Activated T-cell treated with anti-CD3 and anti-CD28 coated beads, Interleukin-2, amount 50 U/mL, for 24 hours (primary cell): ENCODE data around the gene KDM4D.
"Not testable (repeated sequence)": the region's sequence is repeated elsewhere in the genome, so short reads cannot be mapped to it uniquely, and the experiment has no call there.

Experiments
- DNase-seq: peaks from one replicate; pipeline ENCODE4 v3.0.0-alpha.2; 2020
- H3K27ac Mint-ChIP-seq: 2 replicates; pipeline ENCODE4 v1.8.0; 2020; ENCODE audit warnings: mild to moderate bottlenecking, mixed read lengths
- H3K27me3 Mint-ChIP-seq: 2 replicates; pipeline ENCODE4 v1.8.0; 2020; ENCODE audit warnings: mixed read lengths
- H3K36me3 Mint-ChIP-seq: 2 replicates; pipeline ENCODE4 v1.8.0; 2020; ENCODE audit warnings: low read depth, mixed read lengths
- H3K4me1 Mint-ChIP-seq: 2 replicates; pipeline ENCODE4 v1.8.0; 2020; ENCODE audit warnings: low read depth, mixed read lengths
- H3K4me3 Mint-ChIP-seq: 2 replicates; pipeline ENCODE4 v1.8.0; 2020; ENCODE audit warnings: mild to moderate bottlenecking, moderate library complexity, mixed read lengths
- H3K9me3 Mint-ChIP-seq: 2 replicates; pipeline ENCODE4 v1.8.0; 2020; ENCODE audit warnings: mixed read lengths

KDM4D gene

GRCh38 chr11:95028357-95028756 is 54.8 kb downstream of the KDM4D start:
- Mint-ChIP-seq H3K27ac (no peak overlapping the region), H3K4me3 (no peak overlapping the region), H3K27me3 (no peaks in the 10 kb centered on the region), H3K36me3 (no peaks in the 10 kb centered on the region), H3K9me3 (no peaks in the 10 kb centered on the region), H3K4me1 (no peaks in the 10 kb centered on the region)
- DNase-seq, result no peak

DNA sequence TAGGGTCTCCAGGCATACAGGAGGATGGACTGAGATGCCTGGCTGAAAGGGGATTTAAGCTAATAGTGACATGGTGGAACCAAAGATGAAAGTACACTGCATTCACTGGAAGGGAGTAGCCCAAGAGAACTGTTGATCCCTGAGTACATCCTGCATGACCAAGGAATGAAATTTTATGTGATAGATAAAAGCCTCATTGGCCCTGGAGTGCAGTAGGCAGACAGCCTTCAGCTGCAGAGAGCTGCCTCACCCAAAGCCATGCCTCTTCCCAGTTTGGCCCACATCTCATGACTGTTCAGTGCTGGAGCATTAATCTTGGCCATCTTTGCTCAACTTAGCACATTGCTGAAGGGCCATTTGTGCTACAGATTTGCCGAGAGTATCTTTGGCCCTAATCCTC is 59.5 kb downstream of the KDM4D start:
- no peaks in the 10 kb centered on the region for H3K4me1 Mint-ChIP-seq
- peaks cover 18% of the 10 kb centered on the region for H3K27me3 Mint-ChIP-seq
- H3K4me3 Mint-ChIP-seq, result no peak overlapping the region
- H3K9me3 Mint-ChIP-seq, result no peaks in the 10 kb centered on the region
- DNase-seq, result no peak
- H3K27ac Mint-ChIP-seq, result no peak overlapping the region
- no peaks in the 10 kb centered on the region for H3K36me3 Mint-ChIP-seq

GRCh38 chr11:95035316-95035715 is 61.8 kb downstream of the KDM4D start:
- H3K4me3 Mint-ChIP-seq, result no peak overlapping the region
- no peaks in the 10 kb centered on the region for H3K4me1 Mint-ChIP-seq
- no peaks in the 10 kb centered on the region for H3K36me3 Mint-ChIP-seq
- no peak overlapping the region for H3K27ac Mint-ChIP-seq
- H3K9me3 Mint-ChIP-seq, result no peaks in the 10 kb centered on the region
- peaks cover 26% of the 10 kb centered on the region for H3K27me3 Mint-ChIP-seq
- DNase-seq, result no peak

- peak; percentile 41 for DNase-seq
- Mint-ChIP-seq H3K27me3 (peaks cover 41% of the 10 kb centered on the region), H3K4me3 (peak overlapping the region; percentile 39)
- not testable (repeated sequence) for H3K36me3 Mint-ChIP-seq, H3K9me3 Mint-ChIP-seq, H3K4me1 Mint-ChIP-seq, H3K27ac Mint-ChIP-seq
These were observed 64.0 kb downstream of the KDM4D start for GRCh38 chr11:95037356-95038035.

DNA sequence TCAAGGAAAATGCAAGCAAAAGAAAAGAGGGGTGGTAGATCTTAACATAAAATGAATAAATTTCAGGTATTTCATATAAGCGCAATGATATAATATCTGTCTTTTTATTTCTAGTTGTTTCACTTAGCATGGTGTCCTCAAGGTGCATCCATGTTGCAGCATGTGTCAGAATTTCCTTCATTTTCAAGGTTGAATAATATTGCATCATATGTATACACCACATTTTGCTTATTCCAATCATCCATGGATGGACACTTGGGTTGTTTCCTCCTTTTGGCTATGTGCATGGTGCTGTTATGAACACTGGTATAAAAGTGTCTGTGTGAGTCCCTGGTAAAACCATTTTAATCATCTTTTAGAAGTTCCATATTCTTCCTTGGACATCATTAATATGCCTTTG is 68.7 kb downstream of the KDM4D start:
- H3K9me3 Mint-ChIP-seq, result no peaks in the 10 kb centered on the region
- no peak for DNase-seq
- H3K4me3 Mint-ChIP-seq, result no peak overlapping the region
- no peaks in the 10 kb centered on the region for H3K4me1 Mint-ChIP-seq
- no peak overlapping the region for H3K27ac Mint-ChIP-seq
- H3K27me3 Mint-ChIP-seq, result peaks cover 60% of the 10 kb centered on the region
- H3K36me3 Mint-ChIP-seq, result no peaks in the 10 kb centered on the region

DNA sequence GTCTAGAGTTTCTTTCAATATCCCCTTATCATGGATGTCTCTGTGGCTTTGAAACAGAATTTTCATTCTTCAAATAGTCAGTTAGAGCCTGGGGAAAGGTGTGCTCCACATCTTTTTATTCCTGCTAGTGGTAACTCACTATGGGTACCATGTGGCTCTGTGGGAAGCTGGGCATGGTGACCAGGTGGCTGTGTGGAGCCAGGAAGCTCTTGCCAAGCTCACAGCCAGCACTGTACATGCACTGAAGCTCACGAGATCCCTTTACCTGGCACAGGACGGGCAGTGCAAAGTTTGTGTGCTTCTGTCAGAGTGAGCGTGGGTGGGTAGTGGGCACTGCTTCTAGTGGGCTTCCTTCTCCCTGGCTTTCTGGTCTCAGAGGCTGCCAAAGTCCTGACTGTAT is 69.4 kb downstream of the KDM4D start:
- no peaks in the 10 kb centered on the region for H3K36me3 Mint-ChIP-seq
- no peaks in the 10 kb centered on the region for H3K4me1 Mint-ChIP-seq
- H3K27me3 Mint-ChIP-seq, result peaks cover 59% of the 10 kb centered on the region
- no peak for DNase-seq
- H3K4me3 Mint-ChIP-seq, result no peak overlapping the region
- no peak overlapping the region for H3K27ac Mint-ChIP-seq
- H3K9me3 Mint-ChIP-seq, result no peaks in the 10 kb centered on the region

DNA sequence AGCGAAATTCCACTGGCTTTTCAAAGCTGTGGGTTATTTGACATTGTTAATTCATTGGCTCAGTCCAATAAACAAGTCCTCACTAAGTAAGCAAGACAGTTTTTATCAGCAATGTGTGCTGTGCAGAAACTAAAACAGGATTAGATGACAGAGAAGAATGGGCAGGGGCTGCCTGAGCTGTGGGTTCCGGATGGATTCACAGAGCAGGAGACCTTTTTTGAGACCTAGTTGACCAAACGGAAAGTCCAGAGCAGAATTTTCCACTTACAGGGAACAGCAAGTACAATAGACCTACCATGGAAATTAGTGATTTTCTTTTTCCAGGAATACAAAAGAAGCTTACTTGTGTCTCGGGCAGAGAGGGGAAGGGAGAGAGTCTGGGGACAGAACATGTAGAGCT is 70.5 kb downstream of the KDM4D start:
- Mint-ChIP-seq H3K27ac (no peak overlapping the region), H3K27me3 (peaks cover 55% of the 10 kb centered on the region), H3K4me3 (no peak overlapping the region), H3K4me1 (no peaks in the 10 kb centered on the region), H3K9me3 (no peaks in the 10 kb centered on the region), H3K36me3 (no peaks in the 10 kb centered on the region)
- DNase-seq, result no peak

- H3K4me1 Mint-ChIP-seq, result no peaks in the 10 kb centered on the region
- peaks cover 65% of the 10 kb centered on the region for H3K27me3 Mint-ChIP-seq
- no peak for DNase-seq
- no peak overlapping the region for H3K4me3 Mint-ChIP-seq
- no peaks in the 10 kb centered on the region for H3K36me3 Mint-ChIP-seq
- no peak overlapping the region for H3K27ac Mint-ChIP-seq
- no peaks in the 10 kb centered on the region for H3K9me3 Mint-ChIP-seq
These were observed 72.3 kb downstream of the KDM4D start for GRCh38 chr11:95045812-95046211.
